HEK293 (cell line): Measurements from ENCODE around the gene SETD1A.

Source experiments
- CTCF ChIA-PET: fragments of 350-600 bp; formaldehyde crosslinking; extraction: SDS; loops from one replicate; lab custom pipeline; 2021; ENCODE audit warnings: antibody characterized with exemption; lab: Yijun Ruan, JAX
- POLR2A ChIA-PET: fragments of 300-600 bp; formaldehyde crosslinking; extraction: SDS; loops from one replicate; lab custom pipeline; 2020; ENCODE audit warnings: antibody characterized with exemption, inconsistent platforms; lab: Yijun Ruan, JAX
- H3K27ac ChIP-seq: fragments of 200-500 bp; sonication (Bioruptor generic); 2 replicates; pipeline ENCODE4 v1.5.1; 2014; ENCODE audit warnings: low read depth, low read length, control low read depth, inconsistent platforms; ENCODE audit errors: extremely low read depth
- H3K36me3 ChIP-seq, 2 experiments: fragments of 200-500 bp in 1 of 2; sonication (Bioruptor generic) in 1 of 2; 1 replicate in 1 of 2; 2 replicates in 1 of 2; pipeline ENCODE4 v1.5.1; 2014 to 2017; ENCODE audit warnings: inconsistent platforms in 2 of 2, low read length in 2 of 2; ENCODE audit not compliant: control insufficient read depth in 2 of 2, insufficient read depth in 1 of 2
- H3K4me1 ChIP-seq: fragments of 200-500 bp; sonication (Bioruptor generic); 2 replicates; pipeline ENCODE4 v1.5.1; 2014; ENCODE audit warnings: mild to moderate bottlenecking, low read length, inconsistent platforms; ENCODE audit not compliant: control insufficient read depth, insufficient read depth
- H3K4me3 ChIP-seq: 2 replicates; pipeline ENCODE4 v1.5.1; 2011; ENCODE audit warnings: low read depth, mild to moderate bottlenecking, control low read depth, low read length, moderate library complexity
- H3K9me3 ChIP-seq: fragments of 200-500 bp; sonication (Bioruptor generic); 2 replicates; pipeline ENCODE4 v1.5.1; 2014; ENCODE audit warnings: low read depth, low read length, inconsistent platforms; ENCODE audit not compliant: control insufficient read depth, insufficient read depth
- AEBP2 ChIP-seq: fragments of 450-650 bp; formaldehyde crosslinking; IDR thresholded peaks from 2 replicates; pipeline ENCODE4 v1.5.1; 2016; ENCODE audit warnings: missing biosample characterization, missing genetic modification characterization, borderline replicate concordance
- GFI1B ChIP-seq: fragments of 450-650 bp; formaldehyde crosslinking; IDR thresholded peaks from 2 replicates; pipeline ENCODE4 v1.5.1; 2016; ENCODE audit warnings: missing biosample characterization, missing genetic modification characterization
- KLF16 ChIP-seq: fragments of 450-650 bp; formaldehyde crosslinking; IDR thresholded peaks from 2 replicates; pipeline ENCODE4 v1.5.1; 2017; ENCODE audit warnings: missing biosample characterization, missing genetic modification characterization
- MZF1 ChIP-seq: fragments of 450-650 bp; formaldehyde crosslinking; IDR thresholded peaks from 2 replicates; pipeline ENCODE4 v1.5.1; 2017; ENCODE audit warnings: missing biosample characterization, missing genetic modification characterization, borderline replicate concordance
- SP7 ChIP-seq: fragments of 450-650 bp; formaldehyde crosslinking; IDR thresholded peaks from 2 replicates; pipeline ENCODE4 v1.5.1; 2016; ENCODE audit warnings: missing biosample characterization, missing genetic modification characterization
- ZBTB10 ChIP-seq: fragments of 450-650 bp; formaldehyde crosslinking; IDR thresholded peaks from 2 replicates; pipeline ENCODE4 v1.5.1; 2016; ENCODE audit warnings: missing biosample characterization, missing genetic modification characterization
- ZBTB44 ChIP-seq: fragments of 450-650 bp; IDR thresholded peaks from 2 replicates; pipeline ENCODE4 v1.5.1; 2018; ENCODE audit warnings: missing biosample characterization, mild to moderate bottlenecking, missing genetic modification characterization
- ZFP3 ChIP-seq: fragments of 450-650 bp; formaldehyde crosslinking; IDR thresholded peaks from 2 replicates; pipeline ENCODE4 v1.5.1; 2016; ENCODE audit warnings: low read depth, missing biosample characterization, missing genetic modification characterization
- ZNF112 ChIP-seq: fragments of 450-650 bp; formaldehyde crosslinking; IDR thresholded peaks from 2 replicates; pipeline ENCODE4 v1.5.0; 2017; ENCODE audit warnings: missing biosample characterization, missing genetic modification characterization
- ZNF133 ChIP-seq: fragments of 450-650 bp; formaldehyde crosslinking; IDR thresholded peaks from 2 replicates; pipeline ENCODE4 v1.5.1; 2016; ENCODE audit warnings: missing biosample characterization, missing genetic modification characterization
- ZNF239 ChIP-seq: fragments of 450-650 bp; formaldehyde crosslinking; IDR thresholded peaks from 2 replicates; pipeline ENCODE4 v1.5.1; 2016; ENCODE audit warnings: missing biosample characterization, missing genetic modification characterization
- ZNF324 ChIP-seq: fragments of 450-650 bp; formaldehyde crosslinking; IDR thresholded peaks from 2 replicates; pipeline ENCODE4 v1.5.1; 2016; ENCODE audit warnings: missing biosample characterization, missing genetic modification characterization
- ZNF335 ChIP-seq: fragments of 450-650 bp; formaldehyde crosslinking; conservative IDR thresholded peaks from 2 replicates; pipeline ENCODE4 v1.5.1; 2016; ENCODE audit warnings: missing biosample characterization, missing genetic modification characterization
- ZNF391 ChIP-seq: fragments of 450-650 bp; formaldehyde crosslinking; IDR thresholded peaks from 2 replicates; pipeline ENCODE4 v1.5.1; 2016; ENCODE audit warnings: low read depth, missing biosample characterization, missing genetic modification characterization, borderline replicate concordance
- ZNF501 ChIP-seq: fragments of 450-650 bp; formaldehyde crosslinking; IDR thresholded peaks from 2 replicates; pipeline ENCODE4 v1.5.1; 2016; ENCODE audit warnings: missing biosample characterization, missing genetic modification characterization
- ZSCAN23 ChIP-seq: fragments of 450-650 bp; formaldehyde crosslinking; IDR thresholded peaks from 2 replicates; pipeline ENCODE4 v1.5.1; 2016; ENCODE audit warnings: missing biosample characterization, missing genetic modification characterization
- ZSCAN4 ChIP-seq: fragments of 450-650 bp; formaldehyde crosslinking; IDR thresholded peaks from 2 replicates; pipeline ENCODE4 v1.5.1; 2017; ENCODE audit warnings: missing biosample characterization, missing genetic modification characterization
- TF ChIP-seq, protein P1 (sequence below): fragments of 450-650 bp; formaldehyde crosslinking; IDR thresholded peaks from 2 replicates; pipeline ENCODE4 v1.5.1; 2016; ENCODE audit warnings: missing biosample characterization, missing genetic modification characterization
- TF ChIP-seq, protein P2 (sequence below): fragments of 450-650 bp; formaldehyde crosslinking; IDR thresholded peaks from 2 replicates; pipeline ENCODE4 v1.5.1; 2016; ENCODE audit warnings: missing biosample characterization, missing genetic modification characterization

Gene SETD1A

DNA sequence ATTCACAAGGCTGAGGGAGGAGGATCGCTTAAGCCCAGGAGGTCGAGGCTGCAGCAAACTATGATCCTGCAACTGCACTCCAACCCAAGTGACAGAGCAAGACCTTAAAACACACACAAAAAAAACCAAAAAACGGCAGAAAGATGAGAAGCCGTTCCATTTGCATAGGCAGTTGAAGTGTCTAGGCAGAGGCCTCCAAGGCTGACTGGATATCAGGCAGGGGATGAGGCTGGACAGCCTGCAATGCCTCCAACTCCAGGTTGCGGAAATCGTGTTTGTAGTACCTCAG lies 36.2 kb upstream of the SETD1A start:
- no peak overlapping the region for H3K27ac ChIP-seq
- TF ChIP-seq, protein P1, sequence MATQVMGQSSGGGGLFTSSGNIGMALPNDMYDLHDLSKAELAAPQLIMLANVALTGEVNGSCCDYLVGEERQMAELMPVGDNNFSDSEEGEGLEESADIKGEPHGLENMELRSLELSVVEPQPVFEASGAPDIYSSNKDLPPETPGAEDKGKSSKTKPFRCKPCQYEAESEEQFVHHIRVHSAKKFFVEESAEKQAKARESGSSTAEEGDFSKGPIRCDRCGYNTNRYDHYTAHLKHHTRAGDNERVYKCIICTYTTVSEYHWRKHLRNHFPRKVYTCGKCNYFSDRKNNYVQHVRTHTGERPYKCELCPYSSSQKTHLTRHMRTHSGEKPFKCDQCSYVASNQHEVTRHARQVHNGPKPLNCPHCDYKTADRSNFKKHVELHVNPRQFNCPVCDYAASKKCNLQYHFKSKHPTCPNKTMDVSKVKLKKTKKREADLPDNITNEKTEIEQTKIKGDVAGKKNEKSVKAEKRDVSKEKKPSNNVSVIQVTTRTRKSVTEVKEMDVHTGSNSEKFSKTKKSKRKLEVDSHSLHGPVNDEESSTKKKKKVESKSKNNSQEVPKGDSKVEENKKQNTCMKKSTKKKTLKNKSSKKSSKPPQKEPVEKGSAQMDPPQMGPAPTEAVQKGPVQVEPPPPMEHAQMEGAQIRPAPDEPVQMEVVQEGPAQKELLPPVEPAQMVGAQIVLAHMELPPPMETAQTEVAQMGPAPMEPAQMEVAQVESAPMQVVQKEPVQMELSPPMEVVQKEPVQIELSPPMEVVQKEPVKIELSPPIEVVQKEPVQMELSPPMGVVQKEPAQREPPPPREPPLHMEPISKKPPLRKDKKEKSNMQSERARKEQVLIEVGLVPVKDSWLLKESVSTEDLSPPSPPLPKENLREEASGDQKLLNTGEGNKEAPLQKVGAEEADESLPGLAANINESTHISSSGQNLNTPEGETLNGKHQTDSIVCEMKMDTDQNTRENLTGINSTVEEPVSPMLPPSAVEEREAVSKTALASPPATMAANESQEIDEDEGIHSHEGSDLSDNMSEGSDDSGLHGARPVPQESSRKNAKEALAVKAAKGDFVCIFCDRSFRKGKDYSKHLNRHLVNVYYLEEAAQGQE (tag by site-specific recombination), result peak; percentile 86
- TF ChIP-seq ZFP3 (no peak), ZSCAN23 (0 out of 2 replicates have a peak, but pooled peaks have one; percentile 0), ZNF335 (tag by site-specific recombination) (peak; percentile 43), SP7 (tag by site-specific recombination) (0 out of 2 replicates have a peak, but pooled peaks have one; percentile 18), ZBTB44 (tag by site-specific recombination) (0 out of 2 replicates have a peak, but pooled peaks have one; percentile 45), ZNF391 (tag by site-specific recombination) (no peak)
- TF ChIP-seq, protein P2, sequence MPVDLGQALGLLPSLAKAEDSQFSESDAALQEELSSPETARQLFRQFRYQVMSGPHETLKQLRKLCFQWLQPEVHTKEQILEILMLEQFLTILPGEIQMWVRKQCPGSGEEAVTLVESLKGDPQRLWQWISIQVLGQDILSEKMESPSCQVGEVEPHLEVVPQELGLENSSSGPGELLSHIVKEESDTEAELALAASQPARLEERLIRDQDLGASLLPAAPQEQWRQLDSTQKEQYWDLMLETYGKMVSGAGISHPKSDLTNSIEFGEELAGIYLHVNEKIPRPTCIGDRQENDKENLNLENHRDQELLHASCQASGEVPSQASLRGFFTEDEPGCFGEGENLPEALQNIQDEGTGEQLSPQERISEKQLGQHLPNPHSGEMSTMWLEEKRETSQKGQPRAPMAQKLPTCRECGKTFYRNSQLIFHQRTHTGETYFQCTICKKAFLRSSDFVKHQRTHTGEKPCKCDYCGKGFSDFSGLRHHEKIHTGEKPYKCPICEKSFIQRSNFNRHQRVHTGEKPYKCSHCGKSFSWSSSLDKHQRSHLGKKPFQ (tag by site-specific recombination), result no peak
- CTCF ChIA-PET, result interaction anchor here (0.9 to 4.0 kb wide), 5 partner anchors 21 to 1068 kb away, joined by 3 to 31 read pairs (median 4); no protein-coding TSS in a partner anchor
- H3K4me3 ChIP-seq, result no peak overlapping the region
- no peaks in the 10 kb centered on the region for H3K4me1 ChIP-seq
- H3K36me3 ChIP-seq, result peaks cover 0 to 18% of the 10 kb centered on the region in 2 experiments; a peak in 1 of 3 replicates
- no peaks in the 10 kb centered on the region for H3K9me3 ChIP-seq
- POLR2A ChIA-PET, result no interaction called here

- POLR2A ChIA-PET, result interaction anchor here (0.8 to 1.2 kb wide), 2 partner anchors 75 to 116 kb away, joined by 3 read pairs; no protein-coding TSS in a partner anchor
- Histone ChIP-seq H3K36me3 (peaks cover 0 to 23% of the 10 kb centered on the region in 2 experiments; a peak in 1 of 3 replicates), H3K4me1 (no peaks in the 10 kb centered on the region), H3K27ac (peak overlapping the region; percentile 25; the same call in 1 of the 2 replicates), H3K9me3 (no peaks in the 10 kb centered on the region), H3K4me3 (peak overlapping the region; percentile 54)
- CTCF ChIA-PET, result interaction anchor here (0.6 to 4.0 kb wide), 8 partner anchors 69 to 890 kb away, joined by 3 to 31 read pairs (median 4); partner anchors contain the start of gene KAT8
- TF ChIP-seq MZF1 (tag by site-specific recombination), result peak; percentile 100
- no peak for TF ChIP-seq ZBTB10 (tag by site-specific recombination)
- no peak for TF ChIP-seq ZNF112
- 0 out of 2 replicates have a peak, but pooled peaks have one; percentile 27 for TF ChIP-seq ZNF239 (tag by site-specific recombination)
- 0 out of 2 replicates have a peak, but pooled peaks have one; percentile 63 for TF ChIP-seq ZNF324 (tag by site-specific recombination)
- TF ChIP-seq AEBP2 (tag by site-specific recombination), result no peak
- peak; percentile 34; the same call in 1 of the 2 replicates for TF ChIP-seq GFI1B (tag by site-specific recombination)
- TF ChIP-seq KLF16 (tag by site-specific recombination), result 0 out of 2 replicates have a peak, but pooled peaks have one; percentile 16
- no peak for TF ChIP-seq ZNF133 (tag by site-specific recombination)
- TF ChIP-seq ZNF501 (tag by site-specific recombination), result no peak
- 0 out of 2 replicates have a peak, but pooled peaks have one; percentile 48 for TF ChIP-seq ZSCAN4 (tag by site-specific recombination)
These were observed 35.7 kb upstream of the SETD1A start for GRCh38 chr16:30921748-30922419.
